Muscle layer of colon (tissue), 2 donors: Measurements from ENCODE around the gene ATXN7L1.

Experiments
- H3K27ac ChIP-seq: one replicate; pipeline ENCODE4 v1.7.0; 2013; ENCODE audit warnings: low read depth, mild to moderate bottlenecking, low read length, moderate library complexity
- H3K27me3 ChIP-seq, 2 donors: one replicate each; pipeline ENCODE4 v1.7.0; 2013; ENCODE audit warnings: low read length in 2 of 2, mild to moderate bottlenecking in 2 of 2; ENCODE audit not compliant: insufficient read depth in 2 of 2, control insufficient read depth in 1 of 2
- H3K36me3 ChIP-seq: one replicate; pipeline ENCODE4 v1.7.0; 2013; ENCODE audit warnings: mild to moderate bottlenecking, low read length; ENCODE audit not compliant: insufficient read depth
- H3K4me1 ChIP-seq: one replicate; pipeline ENCODE4 v1.7.0; 2013; ENCODE audit warnings: mild to moderate bottlenecking, low read length; ENCODE audit not compliant: insufficient read depth
- H3K4me3 ChIP-seq, 2 donors: one replicate each; pipeline ENCODE4 v1.7.0; 2013; ENCODE audit warnings: low read length in 2 of 2, low read depth in 1 of 2, mild to moderate bottlenecking in 1 of 2, moderate library complexity in 1 of 2
- H3K9ac ChIP-seq: one replicate; pipeline ENCODE4 v1.7.0; 2013; ENCODE audit warnings: low read length
- H3K9me3 ChIP-seq: one replicate; pipeline ENCODE4 v1.7.0; 2013; ENCODE audit warnings: mild to moderate bottlenecking, low read length
- donor health status: abdominal sarcoma.
- donor health status: Adenocarcinoma of cecum.

Gene ATXN7L1

GRCh38 chr7:105779856-105780780, 96.3 kb downstream of the ATXN7L1 start:
- no peak overlapping the region for H3K27ac ChIP-seq
- H3K36me3 ChIP-seq: no peaks in the 10 kb centered on the region
- no peak overlapping the region for H3K9ac ChIP-seq
- peaks cover 39% of the 10 kb centered on the region for H3K4me1 ChIP-seq
- H3K9me3 ChIP-seq: no peaks in the 10 kb centered on the region
- H3K27me3 ChIP-seq: no peaks in the 10 kb centered on the region
- H3K4me3 ChIP-seq: no peak overlapping the region

GRCh38 chr7:105778956-105779355, 97.4 kb downstream of the ATXN7L1 start:
- Histone ChIP-seq H3K9me3 (no peaks in the 10 kb centered on the region), H3K27ac (no peak overlapping the region), H3K36me3 (no peaks in the 10 kb centered on the region), H3K27me3 (no peaks in the 10 kb centered on the region), H3K4me1 (peaks cover 39% of the 10 kb centered on the region), H3K9ac (no peak overlapping the region), H3K4me3 (no peak overlapping the region)

- Histone ChIP-seq H3K27me3 (no peaks in the 10 kb centered on the region), H3K4me3 (no peak overlapping the region), H3K4me1 (peaks cover 43% of the 10 kb centered on the region), H3K9ac (no peak overlapping the region), H3K36me3 (no peaks in the 10 kb centered on the region), H3K27ac (no peak overlapping the region), H3K9me3 (no peaks in the 10 kb centered on the region)
Measured at GRCh38 chr7:105776986-105777910, 99.2 kb downstream of the ATXN7L1 start.

- Histone ChIP-seq H3K9me3 (no peaks in the 10 kb centered on the region), H3K4me3 (no peak overlapping the region), H3K9ac (no peak overlapping the region), H3K27me3 (no peaks in the 10 kb centered on the region), H3K4me1 (peaks cover 43% of the 10 kb centered on the region), H3K27ac (no peak overlapping the region), H3K36me3 (no peaks in the 10 kb centered on the region)
Measured at GRCh38 chr7:105776068-105776790, 100.2 kb downstream of the ATXN7L1 start.

- Histone ChIP-seq H3K36me3 (no peaks in the 10 kb centered on the region), H3K4me3 (no peak overlapping the region), H3K9me3 (no peaks in the 10 kb centered on the region), H3K27ac (no peak overlapping the region), H3K9ac (no peak overlapping the region), H3K4me1 (peaks cover 41% of the 10 kb centered on the region), H3K27me3 (no peaks in the 10 kb centered on the region)
Measured at GRCh38 chr7:105775580-105775979, 100.8 kb downstream of the ATXN7L1 start.

GRCh38 chr7:105773030-105773460, 103.4 kb downstream of the ATXN7L1 start:
- Histone ChIP-seq H3K9me3 (no peaks in the 10 kb centered on the region), H3K27ac (no peak overlapping the region), H3K4me1 (peaks cover 39% of the 10 kb centered on the region), H3K27me3 (no peaks in the 10 kb centered on the region), H3K4me3 (no peak overlapping the region), H3K9ac (no peak overlapping the region), H3K36me3 (no peaks in the 10 kb centered on the region)

- no peak overlapping the region for H3K4me3 ChIP-seq
- peak overlapping the region; percentile 64 for H3K27ac ChIP-seq
- no peaks in the 10 kb centered on the region for H3K27me3 ChIP-seq
- no peak overlapping the region for H3K9ac ChIP-seq
- no peaks in the 10 kb centered on the region for H3K36me3 ChIP-seq
- H3K4me1 ChIP-seq: peaks cover 14% of the 10 kb centered on the region
- H3K9me3 ChIP-seq: no peaks in the 10 kb centered on the region
Measured at GRCh38 chr7:105769901-105770628, 106.3 kb downstream of the ATXN7L1 start.

GRCh38 chr7:105768898-105769507, 107.4 kb downstream of the ATXN7L1 start:
- no peak overlapping the region for H3K27ac ChIP-seq
- no peak overlapping the region for H3K9ac ChIP-seq
- H3K36me3 ChIP-seq: no peaks in the 10 kb centered on the region
- peaks cover 14% of the 10 kb centered on the region for H3K4me1 ChIP-seq
- no peaks in the 10 kb centered on the region for H3K27me3 ChIP-seq
- H3K9me3 ChIP-seq: no peaks in the 10 kb centered on the region
- no peak overlapping the region for H3K4me3 ChIP-seq

GRCh38 chr7:105768117-105768516, 108.3 kb downstream of the ATXN7L1 start:
- Histone ChIP-seq H3K4me3 (no peak overlapping the region), H3K9me3 (no peaks in the 10 kb centered on the region), H3K9ac (no peak overlapping the region), H3K36me3 (no peaks in the 10 kb centered on the region), H3K27me3 (no peaks in the 10 kb centered on the region), H3K4me1 (peaks cover 9% of the 10 kb centered on the region), H3K27ac (no peak overlapping the region)

GRCh38 chr7:105766421-105767073, 109.9 kb downstream of the ATXN7L1 start:
- Histone ChIP-seq H3K36me3 (no peaks in the 10 kb centered on the region), H3K9me3 (no peaks in the 10 kb centered on the region), H3K27me3 (no peaks in the 10 kb centered on the region), H3K27ac (no peak overlapping the region), H3K4me1 (peaks cover 9% of the 10 kb centered on the region), H3K9ac (no peak overlapping the region), H3K4me3 (no peak overlapping the region)
